ENCODE measurements around the gene TCERG1.
"Not testable (repeated sequence)": the region's sequence is repeated elsewhere in the genome, so short reads cannot be mapped to it uniquely, and the experiment has no call there.

The TCERG1 gene

DNA sequence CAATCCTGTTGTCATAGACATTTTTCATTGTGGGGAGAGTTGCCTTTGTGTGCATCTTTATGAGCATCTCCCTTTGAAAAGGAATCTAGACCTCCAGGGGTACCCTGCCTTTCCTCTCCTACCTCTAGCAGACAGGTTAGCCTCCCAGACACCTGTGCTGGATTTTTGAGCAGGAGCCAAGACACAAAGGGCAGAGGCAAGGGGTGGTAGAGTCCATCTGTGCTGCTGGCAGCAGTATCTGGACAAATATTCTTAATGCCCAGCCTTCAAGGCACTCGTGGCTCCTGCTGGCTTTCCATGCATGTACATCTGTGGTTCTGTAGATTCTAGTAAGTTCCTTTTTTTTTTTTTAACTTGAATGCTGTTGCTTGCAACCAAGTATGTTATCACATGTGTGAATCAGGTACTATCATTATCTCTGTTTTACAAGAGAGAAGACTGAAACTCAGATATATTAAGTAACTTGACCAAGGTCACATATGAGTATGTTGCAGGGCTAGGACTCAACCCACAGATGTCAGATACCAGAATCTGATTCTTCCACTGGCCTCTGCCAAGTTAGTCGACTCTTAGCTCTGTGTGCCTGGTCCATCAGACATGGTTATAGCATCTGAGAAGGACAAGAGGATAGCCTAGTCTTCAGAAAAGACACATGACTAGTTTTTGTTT lies 101.8 kb downstream of the TCERG1 start:
- no peak overlapping the region for H3K9ac ChIP-seq (ENCODE audit: low read length)
- no peak overlapping the region for H3K27ac ChIP-seq (ENCODE audit: low read depth, low read length)
- no peaks in the 10 kb centered on the region for H3K9me3 ChIP-seq (ENCODE audit: low read length)
- no peaks in the 10 kb centered on the region for H3K27me3 ChIP-seq (ENCODE audit: control insufficient read depth in 1 of 2, insufficient read depth in 2 of 2, low read length in 2 of 2)
- no peaks in the 10 kb centered on the region for H3K36me3 ChIP-seq (ENCODE audit: insufficient read depth, low read length)
- no peaks in the 10 kb centered on the region for H3K4me1 ChIP-seq (ENCODE audit: insufficient read depth, low read length)
- H3K4me3 ChIP-seq (ENCODE audit: low read depth in 1 of 2, low read length in 2 of 2), result no peak overlapping the region

DNA sequence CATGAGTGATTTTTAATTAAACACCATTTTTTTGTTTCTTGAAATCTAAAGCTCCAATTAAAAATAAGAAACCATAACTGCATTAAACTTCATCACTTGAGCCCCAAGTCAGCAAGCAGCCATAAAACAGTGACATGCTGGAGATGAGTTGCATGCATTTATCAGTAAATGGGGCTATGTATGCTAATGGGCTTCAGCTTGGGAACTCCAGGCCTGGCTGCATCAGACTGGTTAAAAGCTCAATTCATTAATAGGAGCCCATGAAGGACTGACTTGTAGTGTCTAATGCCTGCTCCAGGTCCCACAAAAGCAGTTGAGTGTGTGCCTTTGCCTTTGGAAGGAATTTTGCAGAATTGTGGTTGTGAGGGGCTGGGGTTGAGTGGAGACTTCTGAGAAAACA lies 102.5 kb downstream of the TCERG1 start:
- H3K9ac ChIP-seq (ENCODE audit: low read length), result no peak overlapping the region
- no peak overlapping the region for H3K4me3 ChIP-seq (ENCODE audit: low read depth in 1 of 2, low read length in 2 of 2)
- H3K4me1 ChIP-seq (ENCODE audit: insufficient read depth, low read length), result no peaks in the 10 kb centered on the region
- no peaks in the 10 kb centered on the region for H3K27me3 ChIP-seq (ENCODE audit: control insufficient read depth in 1 of 2, insufficient read depth in 2 of 2, low read length in 2 of 2)
- no peak overlapping the region for H3K27ac ChIP-seq (ENCODE audit: low read depth, low read length)
- H3K36me3 ChIP-seq (ENCODE audit: insufficient read depth, low read length), result no peaks in the 10 kb centered on the region
- no peaks in the 10 kb centered on the region for H3K9me3 ChIP-seq (ENCODE audit: low read length)

DNA sequence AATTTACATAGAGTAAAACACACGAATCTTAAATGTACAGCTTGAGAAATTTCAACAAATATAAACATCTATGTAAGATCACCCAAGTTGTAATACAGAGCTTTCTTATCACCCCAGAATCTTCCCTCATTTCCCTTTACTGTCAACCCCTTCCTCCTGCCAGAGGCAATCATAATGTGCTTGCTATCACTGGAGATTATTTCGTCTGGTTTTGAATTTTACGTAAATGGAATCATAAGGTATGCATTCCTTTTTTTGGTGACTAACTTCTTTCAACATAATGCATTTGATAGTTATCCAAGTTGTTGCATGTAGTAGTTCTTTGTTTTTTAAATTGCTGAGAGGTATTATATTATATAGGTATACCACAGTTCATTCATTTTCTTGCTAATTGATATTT lies 106.3 kb downstream of the TCERG1 start:
- Histone ChIP-seq H3K36me3 (ENCODE audit: insufficient read depth, low read length) (no peaks in the 10 kb centered on the region), H3K27me3 (ENCODE audit: control insufficient read depth in 1 of 2, insufficient read depth in 2 of 2, low read length in 2 of 2) (no peaks in the 10 kb centered on the region), H3K27ac (ENCODE audit: low read depth, low read length) (no peak overlapping the region), H3K9me3 (ENCODE audit: low read length) (no peaks in the 10 kb centered on the region), H3K4me3 (ENCODE audit: low read depth in 1 of 2, low read length in 2 of 2) (no peak overlapping the region), H3K9ac (ENCODE audit: low read length) (no peak overlapping the region), H3K4me1 (ENCODE audit: insufficient read depth, low read length) (no peaks in the 10 kb centered on the region)

DNA sequence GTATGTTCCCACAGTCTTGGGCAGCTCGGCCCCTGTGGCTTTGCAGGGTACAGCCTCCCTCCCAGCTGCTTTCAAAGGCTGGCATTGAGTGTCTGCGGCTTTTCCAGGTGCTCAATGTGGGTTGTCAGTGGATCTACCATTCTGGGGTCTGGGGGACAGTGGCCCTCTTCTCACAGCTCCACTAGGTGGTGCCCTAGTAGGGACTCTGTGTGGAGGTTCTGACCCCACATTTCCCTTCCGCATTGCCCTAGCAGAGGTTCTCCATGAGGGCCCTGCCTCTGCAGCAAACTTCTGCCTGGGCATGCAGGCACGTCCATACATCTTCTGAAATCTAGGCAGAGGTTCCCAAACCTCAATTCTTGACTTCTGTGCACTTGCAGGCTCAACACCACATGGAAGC lies 109.8 kb downstream of the TCERG1 start:
- H3K36me3 ChIP-seq (ENCODE audit: insufficient read depth, low read length); H3K4me3 ChIP-seq (ENCODE audit: low read depth in 1 of 2, low read length in 2 of 2); H3K27me3 ChIP-seq (ENCODE audit: control insufficient read depth in 1 of 2, insufficient read depth in 2 of 2, low read length in 2 of 2); H3K27ac ChIP-seq (ENCODE audit: low read depth, low read length); H3K9me3 ChIP-seq (ENCODE audit: low read length); H3K4me1 ChIP-seq (ENCODE audit: insufficient read depth, low read length); H3K9ac ChIP-seq (ENCODE audit: low read length): not testable (repeated sequence)

DNA sequence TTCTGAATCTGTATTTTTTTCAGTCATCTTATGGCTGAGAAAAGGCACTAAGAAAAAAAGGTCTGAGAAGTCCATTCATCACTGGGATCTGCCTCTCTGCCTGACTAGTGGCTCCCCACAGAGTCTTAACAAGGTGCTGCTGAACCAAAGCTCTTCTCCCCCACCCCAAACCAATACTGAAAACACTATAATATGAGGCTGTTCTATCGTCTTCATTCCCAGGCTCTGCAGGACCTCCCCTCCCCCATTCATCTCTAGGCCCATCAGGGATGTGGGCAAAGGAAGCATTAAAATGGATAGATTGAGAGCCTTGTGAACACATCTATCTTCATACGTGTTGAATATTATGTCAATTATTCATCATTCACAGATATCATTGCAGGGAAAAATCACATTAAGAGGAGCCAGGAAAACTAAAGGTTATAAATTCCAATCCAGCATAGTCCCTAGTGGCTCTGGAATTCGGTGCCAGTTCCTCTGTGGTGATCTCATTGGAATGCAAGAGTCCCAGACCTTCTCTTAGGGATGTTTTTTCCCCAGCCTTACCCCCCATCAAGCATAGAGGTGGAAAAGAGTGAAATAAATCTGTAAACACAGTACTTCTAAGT lies 113.2 kb downstream of the TCERG1 start:
- no peak overlapping the region for H3K9ac ChIP-seq (ENCODE audit: low read length)
- no peaks in the 10 kb centered on the region for H3K9me3 ChIP-seq (ENCODE audit: low read length)
- no peak overlapping the region for H3K27ac ChIP-seq (ENCODE audit: low read depth, low read length)
- H3K4me3 ChIP-seq (ENCODE audit: low read depth in 1 of 2, low read length in 2 of 2), result no peak overlapping the region
- no peaks in the 10 kb centered on the region for H3K36me3 ChIP-seq (ENCODE audit: insufficient read depth, low read length)
- H3K4me1 ChIP-seq (ENCODE audit: insufficient read depth, low read length), result peaks cover 7% of the 10 kb centered on the region
- H3K27me3 ChIP-seq (ENCODE audit: control insufficient read depth in 1 of 2, insufficient read depth in 2 of 2, low read length in 2 of 2), result no peaks in the 10 kb centered on the region
